Skeletal muscle tissue (tissue), 4 donors: ENCODE measurements around the gene RIMBP2. TPM values are rescaled to one million over a fixed set of nuclear protein-coding genes. Genes with fewer than 3 reads are reported as not detected.

Experiments
- H3K27ac ChIP-seq: one replicate; pipeline ENCODE4 v1.7.0; 2013; ENCODE audit warnings: mild to moderate bottlenecking, low read depth, low read length, inconsistent platforms
- H3K27me3 ChIP-seq, 3 donors: one replicate each; pipeline ENCODE4 v1.7.0; 2013; ENCODE audit warnings: low read length in 3 of 3; ENCODE audit not compliant: control insufficient read depth in 3 of 3, insufficient read depth in 3 of 3
- H3K36me3 ChIP-seq, 3 donors: one replicate each; pipeline ENCODE4 v1.7.0; 2013; ENCODE audit warnings: low read length in 3 of 3; ENCODE audit not compliant: control insufficient read depth in 3 of 3, insufficient read depth in 3 of 3
- H3K4me1 ChIP-seq, 3 donors: one replicate each; pipeline ENCODE4 v1.7.0; 2013; ENCODE audit warnings: low read length in 3 of 3, mild to moderate bottlenecking in 3 of 3; ENCODE audit not compliant: control insufficient read depth in 3 of 3, insufficient read depth in 3 of 3
- H3K4me3 ChIP-seq, 3 donors: one replicate each; pipeline ENCODE4 v1.7.0; 2013; ENCODE audit warnings: low read length in 3 of 3
- H3K9ac ChIP-seq, 3 donors: one replicate each; pipeline ENCODE4 v1.7.0; 2013; ENCODE audit warnings: low read length in 3 of 3, mild to moderate bottlenecking in 3 of 3, moderate library complexity in 2 of 3, low read depth in 1 of 3
- H3K9me3 ChIP-seq, 3 donors: one replicate each; pipeline ENCODE4 v1.7.0; 2013; ENCODE audit warnings: low read length in 3 of 3; ENCODE audit not compliant: control insufficient read depth in 3 of 3
- total RNA-seq: library from RNA; depleted of rRNA; stranded (reverse); fragments of >200 nt; gene quantifications from one replicate; pipeline ENCODE4 v1.2.3, GENCODE V29; 2014
- donor health status: Osteomylitis.

Gene RIMBP2
- total RNA-seq, 1 donor from 2014 or later: 2.6 TPM

GRCh38 chr12:130664772-130665171 lies 51.3 kb downstream of the RIMBP2 start:
- H3K9ac ChIP-seq: no peak overlapping the region
- no peaks in the 10 kb centered on the region for H3K4me1 ChIP-seq
- H3K4me3 ChIP-seq: no peak overlapping the region
- H3K27me3 ChIP-seq: peaks cover 0 to 2% (median 0%) of the 10 kb centered on the region in 3 donors
- no peaks in the 10 kb centered on the region for H3K36me3 ChIP-seq
- H3K9me3 ChIP-seq: peaks cover 0 to 4% (median 0%) of the 10 kb centered on the region in 3 donors
- no peak overlapping the region for H3K27ac ChIP-seq

GRCh38 chr12:130664252-130664651 lies 51.8 kb downstream of the RIMBP2 start:
- Histone ChIP-seq H3K4me1 (no peaks in the 10 kb centered on the region), H3K27me3 (peaks cover 0 to 2% (median 0%) of the 10 kb centered on the region in 3 donors), H3K9ac (no peak overlapping the region), H3K9me3 (peaks cover 0 to 4% (median 0%) of the 10 kb centered on the region in 3 donors), H3K4me3 (no peak overlapping the region), H3K36me3 (no peaks in the 10 kb centered on the region), H3K27ac (no peak overlapping the region)

- Histone ChIP-seq H3K4me1 (no peaks in the 10 kb centered on the region), H3K36me3 (no peaks in the 10 kb centered on the region), H3K9me3 (peaks cover 0 to 4% (median 0%) of the 10 kb centered on the region in 3 donors), H3K9ac (no peak overlapping the region), H3K4me3 (no peak overlapping the region), H3K27ac (no peak overlapping the region), H3K27me3 (peaks cover 0 to 5% (median 2%) of the 10 kb centered on the region in 3 donors)
These were observed 52.6 kb downstream of the RIMBP2 start for GRCh38 chr12:130663514-130663913.

- Histone ChIP-seq H3K27me3 (peaks cover 0 to 6% (median 2%) of the 10 kb centered on the region in 3 donors), H3K9ac (no peak overlapping the region), H3K4me1 (no peaks in the 10 kb centered on the region), H3K9me3 (no peaks in the 10 kb centered on the region), H3K27ac (no peak overlapping the region), H3K4me3 (no peak overlapping the region), H3K36me3 (no peaks in the 10 kb centered on the region)
These were observed 54.4 kb downstream of the RIMBP2 start for GRCh38 chr12:130661486-130662255.

- H3K27me3 ChIP-seq: peaks cover 0 to 6% (median 2%) of the 10 kb centered on the region in 3 donors
These were observed 55.0 kb downstream of the RIMBP2 start for GRCh38 chr12:130661059-130661458.

GRCh38 chr12:130658145-130658911 lies 57.8 kb downstream of the RIMBP2 start:
- Histone ChIP-seq H3K4me3 (no peak overlapping the region), H3K4me1 (no peaks in the 10 kb centered on the region), H3K9me3 (no peaks in the 10 kb centered on the region), H3K36me3 (no peaks in the 10 kb centered on the region), H3K27me3 (peaks cover 2 to 6% (median 2%) of the 10 kb centered on the region in 3 donors), H3K27ac (no peak overlapping the region), H3K9ac (no peak overlapping the region)

More at GRCh38 chr12:130661059-130661458, 55.0 kb downstream of the RIMBP2 start:
- Histone ChIP-seq H3K9me3 (no peaks in the 10 kb centered on the region), H3K9ac (no peak overlapping the region), H3K27ac (no peak overlapping the region), H3K36me3 (no peaks in the 10 kb centered on the region), H3K4me3 (no peak overlapping the region), H3K4me1 (no peaks in the 10 kb centered on the region)

- Histone ChIP-seq H3K9me3 (no peaks in the 10 kb centered on the region), H3K4me3 (no peak overlapping the region), H3K9ac (no peak overlapping the region), H3K4me1 (no peaks in the 10 kb centered on the region), H3K27me3 (peaks cover 2 to 7% (median 2%) of the 10 kb centered on the region in 3 donors), H3K36me3 (no peaks in the 10 kb centered on the region), H3K27ac (no peak overlapping the region)
These were observed 59.7 kb downstream of the RIMBP2 start for GRCh38 chr12:130656411-130656810.

- H3K36me3 ChIP-seq: no peaks in the 10 kb centered on the region
- peaks cover 0 to 10% (median 2%) of the 10 kb centered on the region in 3 donors for H3K27me3 ChIP-seq
- H3K9ac ChIP-seq: no peak overlapping the region
- H3K4me3 ChIP-seq: no peak overlapping the region
- no peak overlapping the region for H3K27ac ChIP-seq
- H3K9me3 ChIP-seq: no peaks in the 10 kb centered on the region
- no peaks in the 10 kb centered on the region for H3K4me1 ChIP-seq
These were observed 60.2 kb downstream of the RIMBP2 start for GRCh38 chr12:130655881-130656280.

GRCh38 chr12:130655010-130655409 lies 61.1 kb downstream of the RIMBP2 start:
- no peaks in the 10 kb centered on the region for H3K4me1 ChIP-seq
- H3K27ac ChIP-seq: no peak overlapping the region
- H3K36me3 ChIP-seq: no peaks in the 10 kb centered on the region
- no peak overlapping the region for H3K4me3 ChIP-seq
- no peaks in the 10 kb centered on the region for H3K9me3 ChIP-seq
- H3K27me3 ChIP-seq: peaks cover 2 to 10% (median 3%) of the 10 kb centered on the region in 3 donors
- H3K9ac ChIP-seq: no peak overlapping the region
